ENCODE data around the gene SLC25A11.

- TF ChIP-seq CTCF (IDR thresholded peaks at IDR 0.05; ENCODE audit: poor library complexity) (no peak), EZH2 (IDR thresholded peaks at IDR 0.05; ENCODE audit: borderline replicate concordance) (no peak)
Observed at GRCh38 chr17:4919511-4920047, 20.3 kb downstream of the SLC25A11 start.
